Mesodermal cell (in vitro differentiated cells): Measurements from ENCODE around the gene EID2B.
A peak's percentile ranks its signal among the peaks of the same experiment; 100 is the strongest.

Source experiments
- H3K27ac ChIP-seq: 2 replicates; pipeline ENCODE4 v1.7.0; 2013; ENCODE audit warnings: mild to moderate bottlenecking, low read depth, low read length, moderate library complexity; ENCODE audit not compliant: severe bottlenecking
- H3K36me3 ChIP-seq: 2 replicates; pipeline ENCODE4 v1.7.1; 2013; ENCODE audit warnings: mild to moderate bottlenecking, low read length, moderate library complexity; ENCODE audit not compliant: control insufficient read depth, insufficient read depth
- H3K4me1 ChIP-seq: one replicate; pipeline ENCODE4 v1.7.1; 2013; ENCODE audit warnings: mild to moderate bottlenecking, low read length; ENCODE audit not compliant: insufficient read depth, control insufficient read depth, poor library complexity, severe bottlenecking
- H3K4me3 ChIP-seq: 2 replicates; pipeline ENCODE4 v1.7.0; 2013; ENCODE audit warnings: low read length, control low read depth, mild to moderate bottlenecking; ENCODE audit not compliant: insufficient read depth, poor library complexity, severe bottlenecking; ENCODE audit errors: extremely low read depth
- H3K9me3 ChIP-seq: 2 replicates; pipeline ENCODE4 v1.7.1; 2013; ENCODE audit warnings: mild to moderate bottlenecking, low read length, moderate library complexity; ENCODE audit not compliant: control insufficient read depth
- WGBS, 2 experiments: methylation state at CpG; one replicate each; pipeline ENCODE4 v1.1.5; 2013; ENCODE audit warnings: missing lambda C conversion rate in 2 of 2; ENCODE audit not compliant: insufficient coverage in 2 of 2; 5-methylcytosine and 5-hydroxymethylcytosine counted together

The EID2B gene

GRCh38 chr19:39550197-39550596 is 17.5 kb upstream of the EID2B start:
- Histone ChIP-seq H3K4me1 (no peaks in the 10 kb centered on the region), H3K9me3 (no peaks in the 10 kb centered on the region), H3K27ac (no peak overlapping the region), H3K36me3 (no peaks in the 10 kb centered on the region), H3K4me3 (no peak overlapping the region)
- WGBS, 2 experiments: 90 to 93% methylated on average over 3 to 4 of the region's 5 CpGs

GRCh38 chr19:39546599-39546998 is 13.9 kb upstream of the EID2B start:
- Histone ChIP-seq H3K36me3 (no peaks in the 10 kb centered on the region), H3K4me3 (no peak overlapping the region), H3K27ac (no peak overlapping the region), H3K9me3 (no peaks in the 10 kb centered on the region), H3K4me1 (no peaks in the 10 kb centered on the region)
- WGBS, 2 experiments: 67% methylated on average over 5 to 8 of the region's 8 CpGs

- WGBS, 2 experiments: 89% methylated on average over 1 of the region's 1 CpG; no CpG with 5 or more reads in 1 of the 2 experiments
- H3K36me3 ChIP-seq: no peaks in the 10 kb centered on the region
- no peak overlapping the region for H3K27ac ChIP-seq
- no peaks in the 10 kb centered on the region for H3K9me3 ChIP-seq
- H3K4me3 ChIP-seq: no peak overlapping the region
- H3K4me1 ChIP-seq: no peaks in the 10 kb centered on the region
Observed at GRCh38 chr19:39544911-39545310, 12.3 kb upstream of the EID2B start.

GRCh38 chr19:39544226-39544903 is 11.7 kb upstream of the EID2B start:
- no peaks in the 10 kb centered on the region for H3K9me3 ChIP-seq
- no peaks in the 10 kb centered on the region for H3K4me1 ChIP-seq
- H3K4me3 ChIP-seq: no peak overlapping the region
- 94 to 97% methylated on average over 5 to 6 of the region's 7 CpGs for WGBS, 2 experiments
- no peaks in the 10 kb centered on the region for H3K36me3 ChIP-seq
- no peak overlapping the region for H3K27ac ChIP-seq

- peaks cover 5% of the 10 kb centered on the region for H3K4me1 ChIP-seq
Observed at GRCh38 chr19:39543477-39543857, 10.8 kb upstream of the EID2B start.

GRCh38 chr19:39542206-39542605 is 9.6 kb upstream of the EID2B start:
- H3K4me1 ChIP-seq: peaks cover 7% of the 10 kb centered on the region
- H3K36me3 ChIP-seq: no peaks in the 10 kb centered on the region
- H3K27ac ChIP-seq: no peak overlapping the region
- H3K9me3 ChIP-seq: no peaks in the 10 kb centered on the region
- WGBS, 2 experiments: 56 to 70% methylated on average over 2 of the region's 2 CpGs
- H3K4me3 ChIP-seq: no peak overlapping the region

More at GRCh38 chr19:39543477-39543857, 10.8 kb upstream of the EID2B start:
- 93 to 96% methylated on average over 2 to 3 of the region's 3 CpGs for WGBS, 2 experiments
- H3K27ac ChIP-seq: no peak overlapping the region
- H3K36me3 ChIP-seq: no peaks in the 10 kb centered on the region
- no peak overlapping the region for H3K4me3 ChIP-seq
- no peaks in the 10 kb centered on the region for H3K9me3 ChIP-seq

GRCh38 chr19:39540333-39540673 is 7.7 kb upstream of the EID2B start:
- Histone ChIP-seq H3K4me1 (peaks cover 7% of the 10 kb centered on the region), H3K27ac (no peak overlapping the region), H3K9me3 (no peaks in the 10 kb centered on the region), H3K36me3 (no peaks in the 10 kb centered on the region), H3K4me3 (no peak overlapping the region)
- WGBS, 2 experiments: 0 to 43% methylated on average over 2 to 5 of the region's 10 CpGs

GRCh38 chr19:39539518-39540332 is 7.1 kb upstream of the EID2B start, which contains the start of gene EID2:
TSS of gene EID2 (minus strand) at chr19:39540161. CDS start at chr19:39540079, 82 bp downstream.
- peak within 1 kb of the TSS; percentile 97 for H3K27ac ChIP-seq
- peak within 1 kb of the TSS; percentile 62 for H3K4me3 ChIP-seq
- no peaks in the 10 kb centered on the region for H3K36me3 ChIP-seq
- H3K9me3 ChIP-seq: no peaks in the 10 kb centered on the region
- WGBS, 2 experiments: 0 to 1% methylated on average over 79 to 80 of the region's 84 CpGs
- peaks cover 7% of the 10 kb centered on the region for H3K4me1 ChIP-seq

- peak overlapping the region; percentile 97 for H3K27ac ChIP-seq
- H3K4me3 ChIP-seq: peak overlapping the region; percentile 62
- no peaks in the 10 kb centered on the region for H3K36me3 ChIP-seq
- H3K9me3 ChIP-seq: no peaks in the 10 kb centered on the region
- WGBS, 2 experiments: 5 to 6% methylated on average over 8 of the region's 10 CpGs
- peaks cover 7% of the 10 kb centered on the region for H3K4me1 ChIP-seq
Observed at GRCh38 chr19:39539165-39539517, 6.5 kb upstream of the EID2B start.

- Histone ChIP-seq H3K4me3 (no peak overlapping the region), H3K36me3 (no peaks in the 10 kb centered on the region), H3K9me3 (no peaks in the 10 kb centered on the region), H3K27ac (no peak overlapping the region), H3K4me1 (peaks cover 5% of the 10 kb centered on the region)
- 63 to 77% methylated on average over 3 of the region's 3 CpGs for WGBS, 2 experiments
Observed at GRCh38 chr19:39533791-39534190, 1.1 kb upstream of the EID2B start.

GRCh38 chr19:39533003-39533512 is 406 bp upstream of the EID2B start:
- Histone ChIP-seq H3K36me3 (no peaks in the 10 kb centered on the region), H3K27ac (no peak overlapping the region), H3K9me3 (no peaks in the 10 kb centered on the region), H3K4me3 (peak overlapping the region; percentile 73), H3K4me1 (no peaks in the 10 kb centered on the region)
- WGBS, 2 experiments: 21 to 27% methylated on average over 10 of the region's 12 CpGs
